Articular chondrocyte of knee joint (primary cell): Measurements from ENCODE around the gene HOXA5. TPM values are rescaled to one million over a fixed set of nuclear protein-coding genes. Genes with fewer than 3 reads are reported as not detected.

ENCODE experiments used
- small RNA-seq: library from RNA; depleted of rRNA; stranded (forward); fragments of <200 nt; gene quantifications from one replicate; pipeline ENCODE3, GENCODE V24; 2012
- total RNA-seq: library from RNA; depleted of rRNA; stranded (reverse); fragments of >200 nt; gene quantifications from 2 replicates; pipeline ENCODE4 v1.2.3, GENCODE V29; 2012

HOXA5 gene
- total RNA-seq, 1 donor, result 6.7 TPM

Small RNA genes within 50 kb of the gene (small RNA-seq; reads per million reads assigned to genes)
- gene AC004080.5, result not detected
- gene RF01977, result not detected
- not detected for gene RF02140
- gene RF02141, result not detected

Other genes starting within 250 kb of the HOXA5 start
- gene HOXA1, start 47.7 kb downstream of the HOXA5 start, total RNA-seq, result 0.54 and 0.65 TPM in 2 replicates
- 0.76 and 1.6 TPM in 2 replicates for gene HOXA2, start 41.0 kb downstream of the HOXA5 start, total RNA-seq
- gene HOXA4, start 12.9 kb downstream of the HOXA5 start, total RNA-seq, result 1.7 and 2.4 TPM in 2 replicates
- 8.3 and 8.8 TPM in 2 replicates for gene HOXA6, start 4.1 kb upstream of the HOXA5 start, total RNA-seq
- 8.1 and 9.4 TPM in 2 replicates for gene HOXA3, start 8.9 kb upstream of the HOXA5 start, total RNA-seq
- gene HOXA7, start 13.0 kb upstream of the HOXA5 start, total RNA-seq, result 3.6 and 5.0 TPM in 2 replicates
- gene HOXA9, start 21.9 kb upstream of the HOXA5 start, total RNA-seq, result 20.8 and 29.9 TPM in 2 replicates
- 30.6 and 44.3 TPM in 2 replicates for gene HOXA10, start 30.6 kb upstream of the HOXA5 start, total RNA-seq
- gene HOXA11, start 41.6 kb upstream of the HOXA5 start, total RNA-seq, result 15.3 and 18.9 TPM in 2 replicates
- gene HOXA13, start 56.4 kb upstream of the HOXA5 start, total RNA-seq, result 8.6 and 11.1 TPM in 2 replicates
- not detected in 2 replicates for gene EVX1, start 99.1 kb upstream of the HOXA5 start, total RNA-seq